Upper lobe of left lung (tissue), 6 donors: ENCODE data around the gene GALNT4. TPM values are rescaled to one million over a fixed set of nuclear protein-coding genes. Genes with fewer than 3 reads are reported as not detected.

Source experiments
- ATAC-seq, 2 donors: fragments of 200-7000 bp; cut with Tn5 transposase; one replicate each; pipeline ENCODE4 v1.9.1; 2022; ENCODE audit warnings: mild to moderate bottlenecking in 2 of 2, moderate library complexity in 2 of 2; ENCODE audit not compliant: low FRiP score in 2 of 2
- DNase-seq, 2 donors: peaks; one replicate each; pipeline ENCODE4 v3.0.0-alpha.2; 2019 to 2020
- H3K27ac ChIP-seq, 4 donors: fragments of 200-600 bp; sonication (generic); one replicate each; pipeline ENCODE4 v1.5.1; 2016 to 2019
- H3K27me3 ChIP-seq, 4 donors: fragments of 200-600 bp; sonication (generic); one replicate each; pipeline ENCODE4 v1.5.1; 2017 to 2019
- H3K36me3 ChIP-seq, 4 donors: fragments of 200-600 bp; sonication (generic); one replicate each; pipeline ENCODE4 v1.5.1; 2016 to 2019
- H3K4me1 ChIP-seq, 4 donors: fragments of 200-600 bp; sonication (generic); one replicate each; pipeline ENCODE4 v1.5.1; 2018 to 2019
- H3K4me3 ChIP-seq, 4 donors: fragments of 200-600 bp; sonication (generic); one replicate each; pipeline ENCODE4 v1.5.1; 2017 to 2019; ENCODE audit warnings: mild to moderate bottlenecking in 2 of 4, moderate library complexity in 1 of 4
- H3K9me3 ChIP-seq, 4 donors: fragments of 200-600 bp; sonication (generic); one replicate each; pipeline ENCODE4 v1.5.1; 2018 to 2019
- EP300 ChIP-seq, 4 donors: sonication (generic); formaldehyde crosslinking; IDR thresholded peaks; one replicate each; pipeline ENCODE4 v1.5.1; 2017; ENCODE audit warnings: antibody characterized with exemption in 4 of 4, control low read depth in 2 of 4
- POLR2A ChIP-seq, 4 donors: fragments of 450-650 bp; IDR thresholded peaks; one replicate each; pipeline ENCODE4 v1.5.1; 2016 to 2017; ENCODE audit warnings: antibody characterized with exemption in 4 of 4, mild to moderate bottlenecking in 2 of 4
- POLR2AphosphoS5 ChIP-seq, 2 donors: sonication (generic); formaldehyde crosslinking; IDR thresholded peaks; one replicate each; pipeline ENCODE4 v1.5.1; 2017; ENCODE audit warnings: antibody characterized with exemption in 2 of 2
- WGBS, 2 donors: methylation state at CpG; one replicate each; pipeline ENCODE4 v1.1.5; 2017 to 2018; 5-methylcytosine and 5-hydroxymethylcytosine counted together
- total RNA-seq, 6 donors: library from RNA; depleted of rRNA in 4 of 6; stranded (reverse); fragments of >200 nt in 4 of 6; gene quantifications; one replicate each; pipeline versions ENCODE4 v1.1.0 to v1.2.1, GENCODE V29; 2016 to 2021
- TF ChIP-seq, protein P1 (sequence below), 6 experiments: fragments of 450-650 bp in 4 of 6; fragments of 200-600 bp in 2 of 6; sonication (generic) in 2 of 6; IDR thresholded peaks; one replicate each; pipeline ENCODE4 v1.5.1; 2016 to 2019; ENCODE audit warnings: antibody characterized with exemption in 6 of 6
- donor health status: DM: no; HTN: no; CAD: no; lungs with moderate emphysema.
- donor health status: DM: no; HTN: yes; CAD: no; lungs with severe emphysema.

Gene GALNT4
- total RNA-seq, 6 donors from 2014 or later, result 2.4 to 13.5 (median 7.9) TPM

DNA sequence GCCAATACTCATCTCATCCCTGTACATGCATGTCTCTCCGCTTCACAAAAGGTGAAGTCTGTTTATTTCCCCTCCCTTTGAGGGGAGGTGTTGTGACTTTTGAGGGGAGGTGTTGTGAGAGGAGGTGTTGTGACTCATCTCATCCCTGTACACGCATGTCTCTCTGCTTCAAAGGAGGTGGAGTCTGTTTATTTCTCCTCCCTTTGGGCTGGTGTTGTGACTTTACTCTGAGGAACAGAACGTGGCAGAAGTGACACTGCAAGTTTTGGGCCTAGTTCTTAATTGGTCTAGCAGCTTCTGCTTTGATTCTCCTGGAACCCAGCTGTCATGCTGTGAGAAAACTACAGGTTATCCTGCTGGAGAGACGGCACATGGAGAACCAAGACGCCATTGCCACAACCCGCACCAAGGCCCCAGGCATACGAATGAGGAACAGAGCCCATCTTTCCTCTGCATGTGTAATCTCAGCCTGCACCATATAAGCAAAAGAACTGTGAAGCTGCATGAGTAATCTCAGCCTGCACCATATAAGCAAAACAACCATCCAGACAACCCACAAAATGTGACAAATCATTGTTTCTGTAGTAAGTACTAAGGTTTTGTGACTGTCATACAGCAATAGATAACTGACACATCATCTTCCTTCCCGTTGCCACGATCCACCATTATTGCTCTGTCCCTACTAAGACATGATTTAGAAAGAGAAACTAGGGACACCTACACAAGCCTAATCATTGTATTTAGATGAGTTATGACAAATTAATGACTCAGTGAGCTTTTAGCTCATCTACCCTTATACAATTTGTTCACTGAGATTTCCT lies 30.0 kb downstream of the GALNT4 start:
- Histone ChIP-seq H3K36me3 (peaks cover 0 to 24% (median 14%) of the 10 kb centered on the region in 4 donors), H3K27ac (no peak overlapping the region), H3K4me1 (no peaks in the 10 kb centered on the region), H3K4me3 (no peak overlapping the region), H3K27me3 (no peaks in the 10 kb centered on the region), H3K9me3 (no peaks in the 10 kb centered on the region)
- TF ChIP-seq EP300 (IDR thresholded peaks at IDR 0.05), result no peak
- TF ChIP-seq POLR2A (IDR thresholded peaks at IDR 0.05), result no peak
- TF ChIP-seq, protein P1, sequence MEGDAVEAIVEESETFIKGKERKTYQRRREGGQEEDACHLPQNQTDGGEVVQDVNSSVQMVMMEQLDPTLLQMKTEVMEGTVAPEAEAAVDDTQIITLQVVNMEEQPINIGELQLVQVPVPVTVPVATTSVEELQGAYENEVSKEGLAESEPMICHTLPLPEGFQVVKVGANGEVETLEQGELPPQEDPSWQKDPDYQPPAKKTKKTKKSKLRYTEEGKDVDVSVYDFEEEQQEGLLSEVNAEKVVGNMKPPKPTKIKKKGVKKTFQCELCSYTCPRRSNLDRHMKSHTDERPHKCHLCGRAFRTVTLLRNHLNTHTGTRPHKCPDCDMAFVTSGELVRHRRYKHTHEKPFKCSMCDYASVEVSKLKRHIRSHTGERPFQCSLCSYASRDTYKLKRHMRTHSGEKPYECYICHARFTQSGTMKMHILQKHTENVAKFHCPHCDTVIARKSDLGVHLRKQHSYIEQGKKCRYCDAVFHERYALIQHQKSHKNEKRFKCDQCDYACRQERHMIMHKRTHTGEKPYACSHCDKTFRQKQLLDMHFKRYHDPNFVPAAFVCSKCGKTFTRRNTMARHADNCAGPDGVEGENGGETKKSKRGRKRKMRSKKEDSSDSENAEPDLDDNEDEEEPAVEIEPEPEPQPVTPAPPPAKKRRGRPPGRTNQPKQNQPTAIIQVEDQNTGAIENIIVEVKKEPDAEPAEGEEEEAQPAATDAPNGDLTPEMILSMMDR (IDR thresholded peaks at IDR 0.05), result no peak
- no peak for TF ChIP-seq POLR2AphosphoS5 (IDR thresholded peaks at IDR 0.05)
- DNase-seq, result no peak
- no peak for ATAC-seq
- 89 to 90% methylated on average over 9 of the region's 9 CpGs for whole genome bisulfite sequencing, 2 donors

DNA sequence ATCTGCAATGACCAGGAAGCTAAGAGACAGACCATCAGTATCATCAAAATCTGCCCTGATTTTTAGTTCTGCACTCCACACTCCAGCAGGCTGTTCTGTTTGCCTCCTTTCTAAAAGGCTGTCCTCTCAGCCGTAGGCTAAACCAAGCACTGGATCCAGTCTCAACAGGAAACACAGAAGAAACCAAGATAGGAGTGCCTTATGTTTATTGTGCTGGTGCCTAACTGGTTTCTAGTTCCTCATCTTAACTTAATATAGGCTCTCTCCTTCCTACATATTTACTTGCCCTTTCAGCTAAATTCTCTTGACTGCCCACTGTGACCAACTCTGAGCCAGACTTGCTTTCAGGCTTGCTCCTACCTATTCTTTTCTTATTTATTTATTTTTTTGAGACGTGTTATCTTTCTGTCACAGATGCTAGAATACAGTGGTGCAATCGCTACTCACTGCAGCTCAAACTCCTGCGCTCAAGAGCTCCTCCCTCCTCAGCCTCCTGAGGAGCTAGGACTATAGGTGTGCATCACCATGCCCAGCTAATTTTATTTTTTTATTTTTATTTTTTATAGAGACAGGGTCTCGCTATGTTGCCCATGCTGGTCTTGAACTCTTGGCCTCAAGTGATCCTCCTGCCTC lies 30.8 kb downstream of the GALNT4 start:
- Histone ChIP-seq H3K4me3 (no peak overlapping the region), H3K36me3 (peaks cover 0 to 32% (median 12%) of the 10 kb centered on the region in 4 donors), H3K27me3 (no peaks in the 10 kb centered on the region), H3K4me1 (no peaks in the 10 kb centered on the region), H3K27ac (no peak overlapping the region), H3K9me3 (no peaks in the 10 kb centered on the region)
- 89% methylated on average over 5 of the region's 5 CpGs for WGBS, 2 donors
- no peak for DNase-seq
- TF ChIP-seq EP300 (IDR thresholded peaks at IDR 0.05) (no peak), POLR2A (IDR thresholded peaks at IDR 0.05) (no peak), POLR2AphosphoS5 (IDR thresholded peaks at IDR 0.05) (no peak)
- TF ChIP-seq, protein P1 (IDR thresholded peaks at IDR 0.05), result no peak
- ATAC-seq, result no peak

DNA sequence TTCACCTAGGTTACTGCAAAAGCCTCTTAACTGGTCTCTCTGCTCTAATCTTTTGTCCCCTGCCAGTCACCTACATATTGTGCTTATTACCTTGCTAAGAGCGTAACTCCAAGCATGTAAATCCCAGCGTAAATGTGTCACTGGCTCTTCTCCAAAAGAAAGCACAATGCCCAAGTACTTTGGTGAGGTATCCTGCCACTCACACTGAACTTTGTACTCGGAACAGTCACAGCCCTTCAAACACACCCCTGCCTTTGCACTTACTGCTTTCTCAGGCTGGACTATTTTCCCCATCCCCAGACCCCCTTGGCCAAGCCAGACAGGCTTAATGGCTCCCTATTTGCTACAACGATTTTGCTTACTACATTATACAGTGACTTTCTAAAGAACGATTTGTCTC lies 31.7 kb downstream of the GALNT4 start:
- peaks cover 0 to 33% (median 12%) of the 10 kb centered on the region in 4 donors for H3K36me3 ChIP-seq
- TF ChIP-seq, protein P1 (IDR thresholded peaks at IDR 0.05), result no peak
- no peak for TF ChIP-seq EP300 (IDR thresholded peaks at IDR 0.05)
- no peak for TF ChIP-seq POLR2AphosphoS5 (IDR thresholded peaks at IDR 0.05)
- TF ChIP-seq POLR2A (IDR thresholded peaks at IDR 0.05), result no peak
- no peaks in the 10 kb centered on the region for H3K9me3 ChIP-seq
- H3K4me3 ChIP-seq, result no peak overlapping the region
- H3K27ac ChIP-seq, result no peak overlapping the region
- WGBS, 2 donors, result 79 to 86% methylated on average over 5 of the region's 5 CpGs
- ATAC-seq, result no peak
- H3K27me3 ChIP-seq, result no peaks in the 10 kb centered on the region
- DNase-seq, result no peak
- no peaks in the 10 kb centered on the region for H3K4me1 ChIP-seq

DNA sequence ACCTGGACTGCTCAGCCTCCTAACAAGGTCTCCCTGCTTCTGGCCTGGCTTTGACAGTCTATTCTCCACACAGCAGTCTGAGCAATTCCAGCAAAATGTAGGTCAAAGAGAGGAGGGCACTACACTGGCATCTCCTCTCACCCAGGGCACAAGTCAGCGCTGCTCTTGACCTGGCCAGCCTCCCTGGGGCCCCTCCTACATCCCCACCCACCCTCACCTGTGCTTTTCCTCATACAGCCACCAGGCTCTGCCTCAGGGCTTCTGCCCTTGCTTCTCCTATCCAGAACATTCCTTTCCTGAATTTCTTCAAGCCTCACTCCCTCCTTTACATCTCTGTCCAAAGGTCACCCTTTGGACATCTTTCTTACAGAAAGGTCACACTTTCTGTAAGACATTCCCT lies 33.7 kb downstream of the GALNT4 start:
- 87 to 93% methylated on average over 1 of the region's 1 CpG for WGBS, 2 donors
- no peak overlapping the region for H3K4me3 ChIP-seq
- no peaks in the 10 kb centered on the region for H3K4me1 ChIP-seq
- peaks cover 0 to 31% (median 12%) of the 10 kb centered on the region in 4 donors for H3K36me3 ChIP-seq
- H3K27ac ChIP-seq, result no peak overlapping the region
- TF ChIP-seq EP300 (IDR thresholded peaks at IDR 0.05) (no peak), POLR2AphosphoS5 (IDR thresholded peaks at IDR 0.05) (no peak), POLR2A (IDR thresholded peaks at IDR 0.05) (no peak)
- TF ChIP-seq, protein P1 (IDR thresholded peaks at IDR 0.05), result no peak
- DNase-seq (peak in 1 of 2 donors; percentile 1), ATAC-seq (no peak)
- H3K27me3 ChIP-seq, result no peaks in the 10 kb centered on the region
- no peaks in the 10 kb centered on the region for H3K9me3 ChIP-seq
